HUES48 (cell line): ENCODE results near the gene CLECL1.

Source experiments
- H3K27ac ChIP-seq: one replicate; pipeline ENCODE4 v1.7.0; 2013; ENCODE audit warnings: low read depth, low read length, inconsistent platforms
- H3K27me3 ChIP-seq: 2 replicates; pipeline ENCODE4 v1.6.1; 2013; ENCODE audit warnings: mild to moderate bottlenecking, low read length; ENCODE audit not compliant: control insufficient read depth, insufficient read depth
- H3K36me3 ChIP-seq: 2 replicates; pipeline ENCODE4 v1.6.1; 2013; ENCODE audit warnings: low read length; ENCODE audit not compliant: control insufficient read depth, insufficient read depth
- H3K4me1 ChIP-seq: 2 replicates; pipeline ENCODE4 v1.6.1; 2013; ENCODE audit warnings: mild to moderate bottlenecking, low read length; ENCODE audit not compliant: control insufficient read depth, insufficient read depth
- H3K4me3 ChIP-seq: 2 replicates; pipeline ENCODE4 v1.5.1; 2013; ENCODE audit warnings: mild to moderate bottlenecking, low read depth, low read length
- H3K9ac ChIP-seq: 2 replicates; pipeline ENCODE4 v1.6.1; 2013; ENCODE audit warnings: mild to moderate bottlenecking, low read depth, low read length, moderate library complexity
- H3K9me3 ChIP-seq: 2 replicates; pipeline ENCODE4 v1.6.1; 2013; ENCODE audit warnings: low read length; ENCODE audit not compliant: control insufficient read depth, insufficient read depth

CLECL1 gene

GRCh38 chr12:9736936-9737705 is 4.2 kb upstream of the CLECL1 start:
- no peak overlapping the region for H3K4me3 ChIP-seq
- no peak overlapping the region for H3K9ac ChIP-seq
- no peaks in the 10 kb centered on the region for H3K9me3 ChIP-seq
- no peaks in the 10 kb centered on the region for H3K27me3 ChIP-seq
- 0 out of 2 replicates have a peak, but pooled peaks cover 5% of the 10 kb centered on the region for H3K4me1 ChIP-seq
- H3K36me3 ChIP-seq = no peaks in the 10 kb centered on the region
- no peak overlapping the region for H3K27ac ChIP-seq

- no peak overlapping the region for H3K4me3 ChIP-seq
- no peaks in the 10 kb centered on the region for H3K27me3 ChIP-seq
- no peaks in the 10 kb centered on the region for H3K4me1 ChIP-seq
- no peaks in the 10 kb centered on the region for H3K36me3 ChIP-seq
- H3K9ac ChIP-seq = no peak overlapping the region
- no peaks in the 10 kb centered on the region for H3K9me3 ChIP-seq
- no peak overlapping the region for H3K27ac ChIP-seq
Measured at GRCh38 chr12:9735601-9736000, 2.7 kb upstream of the CLECL1 start.

- no peaks in the 10 kb centered on the region for H3K36me3 ChIP-seq
- no peak overlapping the region for H3K9ac ChIP-seq
- H3K4me3 ChIP-seq = no peak overlapping the region
- H3K4me1 ChIP-seq = no peaks in the 10 kb centered on the region
- H3K27ac ChIP-seq = no peak overlapping the region
- no peaks in the 10 kb centered on the region for H3K9me3 ChIP-seq
- H3K27me3 ChIP-seq = no peaks in the 10 kb centered on the region
Measured at GRCh38 chr12:9731797-9732196, 1.1 kb downstream of the CLECL1 start.

- no peak overlapping the region for H3K9ac ChIP-seq
- H3K4me1 ChIP-seq = no peaks in the 10 kb centered on the region
- no peaks in the 10 kb centered on the region for H3K9me3 ChIP-seq
- H3K27me3 ChIP-seq = no peaks in the 10 kb centered on the region
- no peaks in the 10 kb centered on the region for H3K36me3 ChIP-seq
- no peak overlapping the region for H3K27ac ChIP-seq
- no peak overlapping the region for H3K4me3 ChIP-seq
Measured at GRCh38 chr12:9731393-9731792, 1.5 kb downstream of the CLECL1 start.

GRCh38 chr12:9730591-9730990 is 2.3 kb downstream of the CLECL1 start:
- H3K9ac ChIP-seq = no peak overlapping the region
- no peak overlapping the region for H3K27ac ChIP-seq

GRCh38 chr12:9730011-9730410 is 2.9 kb downstream of the CLECL1 start:
- Histone ChIP-seq H3K9me3 (no peaks in the 10 kb centered on the region), H3K27ac (no peak overlapping the region), H3K36me3 (no peaks in the 10 kb centered on the region), H3K4me1 (no peaks in the 10 kb centered on the region; the same call in 1 of the 2 replicates), H3K4me3 (no peak overlapping the region), H3K27me3 (no peaks in the 10 kb centered on the region), H3K9ac (no peak overlapping the region)

More at GRCh38 chr12:9730591-9730990, 2.3 kb downstream of the CLECL1 start:
- Histone ChIP-seq H3K36me3 (no peaks in the 10 kb centered on the region), H3K4me1 (no peaks in the 10 kb centered on the region; the same call in 1 of the 2 replicates), H3K9me3 (no peaks in the 10 kb centered on the region), H3K4me3 (no peak overlapping the region), H3K27me3 (no peaks in the 10 kb centered on the region)

GRCh38 chr12:9729082-9729481 is 3.8 kb downstream of the CLECL1 start:
- no peaks in the 10 kb centered on the region for H3K36me3 ChIP-seq
- no peaks in the 10 kb centered on the region; the same call in 1 of the 2 replicates for H3K4me1 ChIP-seq
- no peaks in the 10 kb centered on the region for H3K9me3 ChIP-seq
- H3K9ac ChIP-seq = no peak overlapping the region
- H3K4me3 ChIP-seq = no peak overlapping the region
- H3K27ac ChIP-seq = no peak overlapping the region
- no peaks in the 10 kb centered on the region for H3K27me3 ChIP-seq

GRCh38 chr12:9727813-9728212 is 5.1 kb downstream of the CLECL1 start:
- no peak overlapping the region for H3K4me3 ChIP-seq
- no peaks in the 10 kb centered on the region; the same call in 1 of the 2 replicates for H3K4me1 ChIP-seq
- H3K9me3 ChIP-seq = no peaks in the 10 kb centered on the region
- H3K27me3 ChIP-seq = no peaks in the 10 kb centered on the region
- H3K36me3 ChIP-seq = no peaks in the 10 kb centered on the region
- H3K27ac ChIP-seq = no peak overlapping the region
- H3K9ac ChIP-seq = no peak overlapping the region

- Histone ChIP-seq H3K9me3 (no peaks in the 10 kb centered on the region), H3K9ac (no peak overlapping the region), H3K36me3 (no peaks in the 10 kb centered on the region), H3K27me3 (no peaks in the 10 kb centered on the region), H3K4me1 (no peaks in the 10 kb centered on the region; the same call in 1 of the 2 replicates), H3K4me3 (no peak overlapping the region), H3K27ac (no peak overlapping the region)
Measured at GRCh38 chr12:9725213-9725870, 7.6 kb downstream of the CLECL1 start.

- Histone ChIP-seq H3K9ac (no peak overlapping the region), H3K4me1 (no peaks in the 10 kb centered on the region; the same call in 1 of the 2 replicates), H3K36me3 (no peaks in the 10 kb centered on the region), H3K27ac (no peak overlapping the region), H3K27me3 (no peaks in the 10 kb centered on the region), H3K4me3 (no peak overlapping the region), H3K9me3 (no peaks in the 10 kb centered on the region)
Measured at GRCh38 chr12:9724023-9724422, 8.9 kb downstream of the CLECL1 start.

GRCh38 chr12:9721394-9722092 is 11.4 kb downstream of the CLECL1 start:
- H3K36me3 ChIP-seq = no peaks in the 10 kb centered on the region
- H3K27ac ChIP-seq = no peak overlapping the region
- no peak overlapping the region for H3K4me3 ChIP-seq

More at GRCh38 chr12:9721394-9722092, 11.4 kb downstream of the CLECL1 start:
- no peak overlapping the region for H3K9ac ChIP-seq
- no peaks in the 10 kb centered on the region for H3K9me3 ChIP-seq
- H3K27me3 ChIP-seq = no peaks in the 10 kb centered on the region
- H3K4me1 ChIP-seq = no peaks in the 10 kb centered on the region; the same call in 1 of the 2 replicates
